Stimulated activated CD4-positive, alpha-beta T cell treated with anti-CD3 and anti-CD28 coated beads, Interleukin-12 subunit alpha, Interleukin-12 subunit beta, amount 100 ng/mL, for 4 hours (primary cell): ENCODE measurements around the gene TEX38.
"Not testable (repeated sequence)": the region's sequence is repeated elsewhere in the genome, so short reads cannot be mapped to it uniquely, and the experiment has no call there.

Experiments
- DNase-seq: peaks from one replicate; pipeline ENCODE4 v3.0.0-alpha.2; 2020

Gene TEX38

DNA sequence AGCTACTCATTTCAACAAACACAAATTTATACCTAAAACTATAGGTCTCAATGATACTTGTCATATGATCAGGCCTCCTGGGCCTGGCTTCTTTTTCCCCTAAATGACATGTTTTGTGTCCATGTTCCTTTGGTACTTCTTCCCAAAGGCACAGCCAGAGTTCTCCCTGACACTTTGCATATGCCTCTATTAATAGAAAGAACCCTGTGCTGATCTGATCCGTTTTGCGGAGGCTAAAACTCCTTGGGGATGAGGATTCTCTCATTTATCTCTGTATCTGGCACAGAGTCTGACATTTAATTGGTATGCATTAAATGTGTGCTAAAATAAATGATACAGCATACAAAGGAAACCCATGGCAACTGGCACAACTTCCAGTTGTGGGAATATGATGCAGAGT is 15.0 kb upstream of the TEX38 start:
- no peak for DNase-seq

DNA sequence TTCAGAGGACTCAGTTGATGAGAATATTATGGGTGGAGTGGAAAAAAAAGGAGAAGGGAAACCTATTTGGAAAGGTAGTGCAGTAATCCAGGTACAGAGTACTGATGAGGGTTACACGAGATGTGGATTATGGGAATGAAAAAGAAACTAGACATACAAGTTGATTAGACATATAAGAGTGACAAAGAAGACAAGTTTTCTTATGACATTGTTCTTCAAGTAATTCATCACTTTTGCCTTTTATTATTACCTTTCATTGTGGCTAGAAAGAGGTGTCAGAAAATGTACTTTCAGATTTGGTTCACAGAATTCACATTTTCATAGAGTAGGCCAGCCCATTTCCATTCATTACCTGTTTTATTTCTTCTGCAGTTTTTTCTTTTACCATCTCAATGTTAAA is 13.9 kb upstream of the TEX38 start:
- no peak for DNase-seq

DNA sequence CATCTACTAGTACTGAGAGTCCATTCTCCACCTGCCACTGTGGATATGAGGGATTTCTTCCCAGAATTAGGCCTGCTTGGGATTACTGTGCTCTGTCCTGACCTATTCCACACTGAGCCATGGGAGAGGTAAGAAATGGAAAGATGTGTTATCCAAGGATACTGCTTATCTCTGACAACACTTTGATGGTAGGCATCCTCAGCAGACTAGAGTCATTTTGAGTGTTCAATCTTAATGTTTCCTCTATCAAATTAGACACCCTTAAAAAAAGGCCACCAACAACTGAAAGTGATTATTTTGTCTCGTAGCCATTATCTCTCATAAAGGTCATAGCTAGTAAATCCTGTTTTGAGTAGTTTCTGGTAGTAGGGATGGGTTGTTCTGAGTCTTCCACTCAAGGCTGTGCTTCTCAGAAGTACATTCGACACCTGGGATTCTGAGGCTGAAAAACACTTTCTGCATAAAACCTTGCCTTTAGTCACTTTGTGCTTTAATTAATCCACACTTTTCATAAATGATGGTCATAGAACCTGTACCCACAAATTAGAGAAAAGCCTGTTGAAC is 12.3 kb upstream of the TEX38 start:
- no peak for DNase-seq

DNA sequence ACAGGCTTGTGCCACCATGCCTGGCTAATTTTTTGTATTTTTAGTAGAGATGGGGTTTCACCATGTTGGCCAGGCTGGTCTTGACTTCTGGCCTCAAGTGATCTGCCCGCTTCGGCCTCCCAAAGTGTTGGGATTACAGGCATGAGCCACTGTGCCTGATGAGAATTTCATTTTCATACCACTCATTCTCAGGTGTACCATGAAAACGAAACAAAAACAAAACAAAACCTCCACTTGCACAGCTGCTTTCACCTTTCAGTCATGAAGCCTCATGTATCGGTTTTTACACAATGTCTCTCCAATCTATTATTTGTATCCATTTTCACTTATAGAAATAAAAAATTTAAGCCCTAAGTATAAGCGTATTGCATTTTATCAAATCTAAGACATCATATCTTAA is 11.5 kb upstream of the TEX38 start:
- DNase-seq = not testable (repeated sequence)

DNA sequence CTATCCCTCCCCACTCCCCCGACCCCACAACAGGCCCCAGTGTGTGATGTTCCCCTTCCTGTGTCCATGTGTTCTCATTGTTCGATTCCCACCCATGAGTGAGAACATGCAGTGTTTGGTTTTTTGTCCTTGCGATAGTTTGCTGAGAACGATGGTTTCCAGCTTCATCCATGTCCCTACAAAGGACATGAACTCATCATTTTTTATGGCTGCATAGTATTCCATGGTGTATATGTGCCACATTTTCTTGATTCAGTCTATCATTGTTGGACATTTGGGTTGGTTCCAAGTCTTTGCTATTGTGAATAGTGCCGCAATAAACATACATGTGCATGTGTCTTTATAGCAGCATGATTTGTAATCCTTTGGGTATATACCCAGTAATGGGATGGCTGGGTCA is 8.7 kb upstream of the TEX38 start:
- not testable (repeated sequence) for DNase-seq

DNA sequence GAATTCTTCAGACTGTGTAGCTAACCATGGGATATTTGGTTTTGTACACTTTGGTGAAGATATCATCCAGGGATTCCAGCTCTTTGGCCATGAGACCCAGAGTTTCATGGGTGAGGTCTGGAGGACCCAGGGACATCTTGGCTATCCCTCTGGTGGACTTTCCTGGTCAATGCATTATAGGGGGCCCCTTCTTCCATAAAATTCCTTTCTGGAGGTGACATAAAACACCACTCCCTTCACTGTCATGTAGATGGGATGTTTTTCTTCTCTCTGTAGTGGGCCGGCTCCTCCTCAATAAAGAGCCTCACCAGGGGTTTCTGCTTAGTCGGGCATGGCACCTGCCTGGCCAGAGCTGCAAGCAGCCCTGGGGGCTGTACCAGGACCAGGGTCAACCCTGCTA is 5.7 kb upstream of the TEX38 start:
- DNase-seq = no peak

DNA sequence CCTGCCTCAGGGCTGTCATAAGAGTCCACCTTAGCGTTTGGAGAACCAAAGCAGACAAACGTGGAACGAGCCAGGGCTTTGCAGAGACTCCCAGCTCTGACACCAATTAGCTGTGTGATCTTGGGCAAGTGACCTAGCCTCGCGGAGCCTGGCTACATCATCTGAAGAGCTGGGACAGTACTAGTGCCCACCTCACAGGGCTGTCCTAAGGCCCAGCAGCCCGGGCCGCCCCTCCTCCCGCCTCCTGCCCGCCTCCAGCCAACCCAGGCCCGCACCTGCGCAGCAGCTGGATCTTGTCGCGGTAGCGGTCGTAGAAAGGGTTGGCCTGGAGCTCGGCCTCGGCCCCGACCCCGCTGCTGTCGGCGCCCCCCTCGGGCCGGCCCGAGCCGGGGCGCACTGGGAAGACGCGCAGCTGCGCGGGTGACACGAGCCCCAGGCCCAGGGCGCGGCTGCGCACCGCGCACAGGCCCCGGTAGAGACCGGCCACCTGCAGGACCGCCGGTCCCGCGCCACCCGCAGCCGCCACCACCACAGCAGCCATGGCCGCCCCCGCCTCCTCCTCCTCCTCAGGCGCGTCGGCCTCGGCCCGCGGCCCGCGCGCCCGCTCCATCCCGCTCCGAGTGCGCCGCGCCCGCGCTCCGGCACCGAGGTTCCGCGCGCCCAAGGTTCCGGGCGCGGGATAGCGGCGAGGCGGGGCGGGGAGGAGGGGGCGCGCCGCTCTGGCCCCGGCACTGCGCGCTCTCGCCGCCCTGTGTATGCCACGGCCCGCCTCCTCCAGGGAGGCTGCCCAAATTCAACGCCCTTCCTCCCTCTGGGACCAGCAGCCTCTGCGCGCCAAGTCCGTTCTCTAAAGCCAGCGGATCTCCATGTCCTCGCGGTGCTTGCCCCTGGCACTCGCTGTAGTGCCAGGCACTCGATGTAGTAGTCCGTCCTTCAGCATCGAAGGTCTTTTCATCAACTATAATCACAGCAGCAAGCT is 3.6 kb upstream of the TEX38 start, which contains the start of gene ATPAF1:
Gene ATPAF1 (minus strand): TSS at position 583 of the 979 bp plus-strand sequence. CDS start 42 bp downstream, at position 541.
- DNase-seq = peak; percentile 63

DNA sequence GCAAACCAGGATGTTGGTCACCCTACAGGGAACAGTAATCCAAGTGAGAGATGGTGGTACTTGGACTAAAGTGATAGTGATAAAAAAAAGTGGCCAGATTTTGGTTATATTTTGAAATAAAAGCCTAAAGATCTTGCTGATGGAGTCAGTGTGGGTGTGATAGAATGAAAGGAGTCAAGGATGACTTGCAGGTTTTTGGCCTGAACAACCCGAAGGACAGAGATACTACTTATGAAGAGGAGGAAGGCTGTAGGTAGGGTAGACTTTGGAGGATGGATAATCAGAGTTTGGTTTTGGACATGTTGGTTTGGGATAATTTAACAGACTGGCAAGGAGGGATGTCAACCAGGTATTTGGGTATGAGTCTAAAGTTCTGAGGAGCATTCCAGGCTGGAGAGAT is 1.5 kb upstream of the TEX38 start:
- no peak for DNase-seq

DNA sequence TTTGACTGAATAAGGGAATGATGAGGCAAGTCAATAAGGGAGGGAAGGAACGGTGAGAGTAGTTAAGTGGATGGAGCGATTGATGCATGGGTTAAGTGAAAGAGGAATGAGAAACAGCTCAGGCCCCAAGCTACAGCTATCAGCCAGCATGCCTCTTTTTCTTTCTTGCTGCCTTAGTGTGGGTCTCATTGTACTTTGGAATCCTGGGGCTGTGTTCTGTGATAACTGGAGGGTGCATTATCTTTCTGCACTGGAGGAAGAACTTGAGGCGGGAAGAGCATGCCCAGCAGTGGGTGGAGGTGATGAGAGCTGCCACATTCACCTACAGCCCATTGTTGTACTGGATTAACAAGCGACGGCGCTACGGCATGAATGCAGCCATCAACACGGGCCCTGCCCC is 1.0 kb downstream of the TEX38 start:
- DNase-seq = no peak

DNA sequence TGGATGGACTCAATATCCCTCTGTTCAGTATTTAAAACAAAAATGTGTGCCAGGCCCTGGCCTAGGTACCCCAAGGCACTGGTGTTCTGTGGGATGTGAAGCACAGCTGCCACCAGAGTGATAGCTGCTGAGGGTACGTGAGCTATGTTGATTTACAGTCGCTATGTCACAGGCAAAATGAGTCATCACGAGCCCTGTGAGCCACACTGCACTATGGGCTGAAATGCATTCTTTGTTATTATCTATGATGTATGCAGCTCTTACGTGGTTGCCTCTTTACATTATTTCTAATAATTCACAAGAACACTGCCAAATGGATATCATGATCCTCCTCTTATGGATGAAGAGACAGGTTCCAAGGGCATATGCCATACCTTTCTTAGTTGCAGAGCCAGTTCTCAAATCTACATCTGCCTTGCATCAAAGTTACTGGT is 2.1 kb downstream of the TEX38 start:
- DNase-seq = no peak

DNA sequence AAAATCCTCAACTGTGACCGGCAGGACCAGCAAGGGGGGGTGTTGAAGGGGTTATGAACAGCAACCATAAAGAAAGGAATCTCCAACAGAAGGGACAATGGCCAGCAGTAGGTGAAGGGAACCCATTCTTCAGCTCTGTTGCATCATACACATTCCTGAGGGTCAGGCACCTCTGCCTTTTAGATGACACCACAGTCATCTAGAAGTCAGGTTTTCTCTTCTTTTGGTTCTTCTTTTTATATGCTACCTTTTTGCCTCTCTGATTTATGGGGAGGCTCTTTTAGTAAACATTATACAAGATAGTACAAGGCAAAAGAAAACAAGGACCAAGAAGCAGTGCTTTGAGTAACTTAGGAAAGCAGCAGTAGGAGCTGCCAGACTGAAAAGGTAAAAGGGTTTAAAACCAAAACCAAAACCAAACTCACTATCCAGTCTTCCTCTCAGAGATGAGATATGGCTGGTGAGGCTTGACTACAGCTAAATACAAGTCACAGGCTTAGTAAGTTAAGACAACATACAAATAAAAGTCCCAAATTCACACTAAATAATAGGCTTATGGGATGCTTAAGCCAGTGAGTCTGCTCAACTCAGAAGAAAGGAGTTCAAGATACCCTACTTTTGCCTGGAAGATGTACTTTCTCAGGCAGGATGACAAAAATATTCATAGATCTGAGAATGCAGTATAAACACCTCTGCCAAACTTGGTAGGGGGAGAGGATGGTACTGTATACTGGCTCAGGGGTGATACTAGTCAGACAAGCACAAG is 4.1 kb downstream of the TEX38 start:
- no peak for DNase-seq

DNA sequence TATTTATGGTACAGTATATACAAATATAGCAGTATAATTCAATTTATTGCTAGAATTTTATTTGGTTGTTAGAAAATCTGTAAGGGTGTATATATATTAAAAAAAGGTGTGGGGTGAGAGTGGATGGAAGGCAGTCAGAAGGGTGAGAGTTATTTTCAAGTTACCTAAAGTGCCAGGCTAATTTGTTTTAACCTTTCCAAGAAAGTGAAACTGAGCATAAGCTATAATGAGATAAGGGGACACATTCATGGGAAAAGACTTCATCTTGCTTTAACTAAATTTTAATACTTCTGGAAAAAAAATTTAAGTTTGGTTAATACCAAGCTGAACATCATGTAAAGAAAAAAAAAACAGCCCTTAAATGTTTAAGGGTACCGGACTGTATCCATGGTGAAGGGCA is 4.9 kb downstream of the TEX38 start:
- no peak for DNase-seq

DNA sequence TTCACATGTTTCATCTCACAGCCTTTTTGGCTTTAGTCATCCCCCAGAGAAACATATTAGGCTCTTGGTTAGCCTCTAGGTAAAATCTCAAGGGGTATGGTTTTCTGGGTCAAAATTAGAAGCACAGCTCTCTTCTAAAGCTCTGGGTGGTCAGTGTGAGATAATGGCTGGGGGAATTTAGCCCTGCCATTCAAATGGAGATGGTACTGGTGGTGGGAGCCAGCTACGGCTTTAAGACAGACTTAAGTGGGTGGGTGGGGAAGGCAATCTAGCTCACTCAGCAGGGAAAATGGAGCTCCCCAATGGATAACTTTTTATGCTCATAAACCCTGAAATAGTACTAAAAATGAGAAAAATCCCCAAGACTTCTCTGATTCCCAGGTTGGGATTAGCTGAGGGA is 5.7 kb downstream of the TEX38 start:
- DNase-seq = no peak

DNA sequence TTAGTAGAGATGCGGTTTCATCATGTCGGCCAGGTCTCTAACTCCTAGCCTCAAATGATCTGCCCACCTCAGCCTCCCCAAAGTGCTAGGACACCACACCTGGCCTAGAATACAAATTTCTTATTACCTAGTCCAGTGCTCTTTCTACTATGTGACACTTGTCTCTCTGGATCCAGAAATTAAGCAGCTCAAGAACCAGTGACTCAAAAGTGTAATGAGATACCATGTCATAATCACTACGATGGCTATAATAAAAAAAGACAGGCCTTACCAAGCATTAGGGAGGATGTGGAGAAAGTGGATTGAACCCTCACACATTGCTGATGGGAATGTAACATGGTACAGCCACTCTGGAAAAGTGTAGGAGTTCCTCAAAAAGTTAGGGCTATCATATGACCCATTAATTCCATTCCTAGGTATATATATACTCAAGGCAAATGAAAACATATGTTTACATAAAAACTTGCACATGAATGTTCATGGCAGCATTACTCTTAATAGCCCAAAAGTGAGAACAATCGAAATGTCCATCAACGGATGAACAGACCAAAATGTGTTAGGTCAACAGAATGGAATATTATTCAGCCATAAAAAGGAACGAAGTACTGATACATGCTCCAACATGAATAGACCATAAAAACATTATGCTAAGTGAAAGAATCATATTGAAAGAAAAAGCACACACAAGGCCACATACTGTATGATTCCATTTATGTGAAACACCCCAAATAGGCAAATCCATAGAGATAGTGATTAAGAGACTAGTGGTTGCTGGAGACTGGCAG is 8.3 kb downstream of the TEX38 start:
- no peak for DNase-seq

DNA sequence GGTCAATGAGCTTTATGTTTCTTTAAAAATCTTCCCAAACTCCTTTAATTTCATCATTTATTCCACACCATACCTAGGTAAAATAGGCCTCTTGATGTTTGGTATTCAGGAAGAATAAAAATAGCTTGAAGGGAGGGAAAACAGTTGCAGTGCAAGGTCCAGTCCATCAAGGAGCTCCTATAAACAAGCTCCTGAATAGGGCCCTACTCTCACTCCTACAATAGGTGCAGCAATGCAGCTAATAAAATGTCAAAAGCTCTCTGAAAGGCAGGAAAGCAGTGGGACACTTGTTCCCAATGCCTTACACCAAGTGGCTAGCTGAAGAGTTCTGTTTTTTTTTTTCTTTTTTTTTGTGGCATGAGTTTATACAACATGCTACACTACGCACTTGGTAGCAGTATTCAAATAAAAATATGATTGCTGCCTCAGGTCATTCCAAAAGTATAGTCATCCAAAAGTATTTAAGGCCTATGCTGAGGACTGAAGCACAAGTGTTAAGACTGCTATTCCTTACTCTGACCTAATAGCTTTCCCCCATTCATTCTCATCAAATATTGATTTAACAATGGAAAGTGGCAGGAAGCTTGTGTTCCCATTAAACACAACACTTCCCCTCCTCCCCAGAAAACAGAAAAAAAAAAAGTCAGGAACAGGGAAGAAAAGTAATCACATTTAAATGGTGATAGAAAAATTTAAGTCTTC is 9.8 kb downstream of the TEX38 start:
- DNase-seq = no peak

DNA sequence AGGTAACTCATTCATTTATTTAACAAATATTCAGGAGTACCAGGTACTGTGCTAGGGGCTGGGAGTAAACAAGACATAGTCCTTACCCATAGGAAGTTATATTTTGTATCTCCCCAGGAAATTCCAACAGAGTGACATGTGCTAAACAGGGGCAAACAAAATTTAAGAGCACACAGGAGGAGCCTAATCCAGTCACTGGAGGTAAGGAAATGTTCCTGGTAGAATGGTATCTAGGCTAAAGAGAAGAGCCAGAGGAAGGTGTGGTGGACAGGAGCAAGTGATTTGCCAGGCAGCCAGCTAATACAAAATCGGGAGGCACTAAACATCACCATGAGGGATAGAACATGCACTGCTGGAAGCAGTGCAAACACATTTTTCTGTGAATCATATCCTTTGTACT is 10.4 kb downstream of the TEX38 start:
- no peak for DNase-seq

DNA sequence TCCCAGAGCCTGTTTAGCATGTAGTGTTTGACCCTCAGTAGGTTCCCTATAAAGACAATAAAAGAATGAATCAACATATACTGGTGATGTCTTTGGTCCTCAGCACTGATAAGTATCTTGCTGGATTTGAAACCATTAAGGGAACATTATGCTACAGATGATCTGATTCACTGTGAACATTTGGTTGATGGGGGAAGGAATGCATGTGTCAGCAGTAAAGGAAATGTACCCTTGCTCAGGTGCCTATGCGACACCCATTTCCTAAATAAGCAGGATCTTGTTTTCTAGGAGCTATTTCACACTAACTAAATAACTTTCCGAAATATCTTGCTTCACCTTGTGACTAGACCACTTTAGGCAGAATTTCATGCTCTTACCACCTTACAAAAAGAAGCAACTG is 13.0 kb downstream of the TEX38 start:
- DNase-seq = no peak

DNA sequence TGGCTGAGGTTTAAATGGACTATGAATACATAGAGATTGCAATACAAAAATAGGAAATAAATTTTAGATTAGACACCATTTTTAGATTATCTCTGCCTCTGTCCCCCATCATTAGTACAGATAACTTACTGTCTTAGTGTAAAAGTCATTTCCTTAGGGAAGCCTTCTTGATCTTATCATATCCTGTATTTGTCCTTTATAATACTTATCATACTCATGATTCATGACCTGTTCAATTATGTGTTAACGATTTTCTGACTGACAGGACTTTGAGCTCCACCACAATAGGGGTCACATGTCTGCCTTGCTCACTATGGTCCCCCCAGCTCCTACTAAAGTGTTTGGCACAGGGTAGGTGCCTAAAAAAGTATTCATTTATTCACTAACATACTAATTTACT is 14.6 kb downstream of the TEX38 start:
- no peak for DNase-seq

DNA sequence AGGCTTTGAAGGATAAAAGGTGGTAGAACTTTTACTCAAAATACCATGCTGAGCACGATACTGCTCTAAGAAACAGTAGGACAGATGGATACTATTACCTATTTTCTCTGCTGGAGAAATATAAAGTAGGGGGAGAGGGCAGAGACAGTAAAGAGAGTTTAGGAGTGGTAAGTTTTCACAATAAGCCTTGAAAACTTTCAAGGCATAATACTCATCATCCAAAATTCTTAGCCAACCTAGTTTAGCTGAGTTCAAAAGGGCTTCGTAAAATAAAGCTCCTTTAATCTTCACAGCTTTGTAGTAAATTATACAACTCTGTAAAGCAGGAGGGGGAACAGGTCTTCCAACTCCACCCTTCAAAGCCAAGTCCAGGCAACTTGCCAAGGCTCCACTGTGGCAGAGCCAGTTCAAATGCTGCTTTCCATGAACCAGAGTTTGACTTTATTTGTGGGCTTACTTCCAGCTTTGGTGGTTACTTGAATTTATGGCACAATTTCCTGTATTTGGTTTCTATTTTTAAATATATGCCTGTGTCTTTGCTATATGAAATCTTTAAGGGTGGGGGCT is 15.5 kb downstream of the TEX38 start:
- DNase-seq = no peak

DNA sequence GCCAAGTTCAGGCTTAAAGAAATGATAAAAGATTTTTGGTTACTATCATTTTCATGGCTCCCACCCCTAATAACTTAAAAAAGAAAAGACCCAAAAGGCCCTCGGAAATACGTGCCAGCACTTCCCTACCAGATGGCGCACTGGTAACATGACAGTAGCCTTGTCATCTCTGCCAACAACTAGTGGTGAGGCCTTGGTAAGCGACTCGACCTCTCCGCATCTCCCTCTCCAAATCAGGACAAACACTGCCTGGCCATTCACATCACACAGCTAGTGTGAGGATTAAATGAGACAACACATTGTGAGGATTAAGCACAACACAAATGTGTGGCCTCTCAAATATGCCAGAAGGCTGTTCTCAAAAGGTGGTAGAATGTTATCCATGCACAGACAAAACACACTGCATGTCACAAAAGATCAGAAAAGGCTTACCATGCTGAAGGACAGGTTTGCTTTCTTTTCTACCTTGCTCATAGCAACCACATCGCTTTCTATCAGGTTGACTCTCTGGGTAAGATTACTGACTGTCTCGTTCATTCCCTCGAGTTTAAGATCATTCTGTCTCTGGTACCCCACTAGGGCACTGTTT is 16.4 kb downstream of the TEX38 start:
- no peak for DNase-seq

DNA sequence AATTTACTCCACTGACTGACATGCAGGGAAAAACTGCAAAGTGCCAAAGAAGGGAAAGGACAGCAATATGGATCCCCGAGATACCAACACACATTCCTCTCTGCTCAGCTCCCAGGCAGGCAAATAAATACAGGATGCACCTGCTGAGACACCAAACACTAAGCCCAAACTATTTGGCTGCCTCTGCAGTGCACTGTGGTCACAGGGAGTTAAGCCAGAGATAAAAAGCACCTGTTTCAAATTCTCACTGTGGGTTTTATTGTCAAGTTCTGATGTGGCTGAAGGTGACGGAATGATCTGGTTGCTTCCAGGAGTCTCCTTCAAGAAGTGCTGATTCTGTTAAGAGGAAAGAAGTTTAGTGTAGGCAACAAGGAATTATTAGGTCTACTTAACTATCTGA is 17.7 kb downstream of the TEX38 start:
- DNase-seq = no peak
